Body of pancreas (tissue), 4 donors: ENCODE data around the gene KIFC3.

Experiments
- CTCF ChIP-seq, 7 experiments: fragments of 450-650 bp in 4 of 7; fragments of 200-600 bp in 3 of 7; sonication (generic) in 3 of 7; IDR thresholded peaks; one replicate each; pipeline ENCODE4 v1.5.1; 2016 to 2019; ENCODE audit warnings: antibody characterized with exemption in 7 of 7
- POLR2A ChIP-seq, 3 donors: fragments of 450-650 bp; IDR thresholded peaks; one replicate each; pipeline ENCODE4 v1.6.1; 2016; ENCODE audit warnings: antibody characterized with exemption in 3 of 3, mild to moderate bottlenecking in 2 of 3

- TF ChIP-seq CTCF (IDR thresholded peaks at IDR 0.05) (no peak), POLR2A (IDR thresholded peaks at IDR 0.05) (no peak)
Observed at GRCh38 chr16:57732037-57732436, 70.3 kb downstream of the KIFC3 start.
